NCI-H510A (cell line): ENCODE results near the gene UGT1A6.

Experiments
- DNase-seq: peaks from one replicate; lab custom pipeline; 2025; lab: John Stamatoyannopoulos, UW

UGT1A6 gene

DNA sequence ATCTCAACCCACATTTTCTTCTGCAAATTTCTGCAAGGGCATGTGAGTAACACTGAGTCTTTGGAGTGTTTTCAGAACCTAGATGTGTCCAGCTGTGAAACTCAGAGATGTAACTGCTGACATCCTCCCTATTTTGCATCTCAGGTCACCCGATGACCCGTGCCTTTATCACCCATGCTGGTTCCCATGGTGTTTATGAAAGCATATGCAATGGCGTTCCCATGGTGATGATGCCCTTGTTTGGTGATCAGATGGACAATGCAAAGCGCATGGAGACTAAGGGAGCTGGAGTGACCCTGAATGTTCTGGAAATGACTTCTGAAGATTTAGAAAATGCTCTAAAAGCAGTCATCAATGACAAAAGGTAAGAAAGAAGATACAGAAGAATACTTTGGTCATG, 75.4 kb downstream of the UGT1A6 start:
- no peak for DNase-seq

DNA sequence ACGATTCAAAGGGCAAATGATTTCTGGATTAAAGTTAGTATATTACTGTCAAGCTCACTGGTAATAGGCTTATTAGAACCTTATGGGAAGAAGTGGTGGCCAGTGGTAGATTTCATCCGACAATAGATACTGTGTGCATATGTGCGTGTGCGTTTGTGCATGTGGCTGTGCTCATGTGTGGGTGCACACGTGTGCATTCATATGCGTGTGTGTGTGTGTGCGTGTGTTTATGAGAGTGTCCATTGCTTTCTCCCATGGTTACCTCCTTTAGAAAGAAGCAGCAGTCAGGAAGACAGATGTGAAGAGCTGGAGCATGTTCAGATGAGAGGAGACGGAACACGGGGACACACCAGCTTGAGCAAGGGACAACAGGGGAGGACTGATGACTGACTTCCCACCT, 76.6 kb downstream of the UGT1A6 start:
- no peak for DNase-seq

DNA sequence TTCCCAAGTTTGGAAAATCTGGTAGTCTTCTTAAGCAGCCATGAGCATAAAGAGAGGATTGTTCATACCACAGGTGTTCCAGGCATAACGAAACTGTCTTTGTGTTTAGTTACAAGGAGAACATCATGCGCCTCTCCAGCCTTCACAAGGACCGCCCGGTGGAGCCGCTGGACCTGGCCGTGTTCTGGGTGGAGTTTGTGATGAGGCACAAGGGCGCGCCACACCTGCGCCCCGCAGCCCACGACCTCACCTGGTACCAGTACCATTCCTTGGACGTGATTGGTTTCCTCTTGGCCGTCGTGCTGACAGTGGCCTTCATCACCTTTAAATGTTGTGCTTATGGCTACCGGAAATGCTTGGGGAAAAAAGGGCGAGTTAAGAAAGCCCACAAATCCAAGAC, 79.5 kb downstream of the UGT1A6 start:
- DNase-seq = no peak

DNA sequence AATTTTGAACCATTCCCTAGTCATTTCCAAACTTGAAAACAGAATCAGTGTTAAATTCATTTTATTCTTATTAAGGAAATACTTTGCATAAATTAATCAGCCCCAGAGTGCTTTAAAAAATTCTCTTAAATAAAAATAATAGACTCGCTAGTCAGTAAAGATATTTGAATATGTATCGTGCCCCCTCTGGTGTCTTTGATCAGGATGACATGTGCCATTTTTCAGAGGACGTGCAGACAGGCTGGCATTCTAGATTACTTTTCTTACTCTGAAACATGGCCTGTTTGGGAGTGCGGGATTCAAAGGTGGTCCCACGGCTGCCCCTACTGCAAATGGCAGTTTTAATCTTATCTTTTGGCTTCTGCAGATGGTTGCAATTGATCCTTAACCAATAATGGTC, 79.9 kb downstream of the UGT1A6 start:
- no peak for DNase-seq

DNA sequence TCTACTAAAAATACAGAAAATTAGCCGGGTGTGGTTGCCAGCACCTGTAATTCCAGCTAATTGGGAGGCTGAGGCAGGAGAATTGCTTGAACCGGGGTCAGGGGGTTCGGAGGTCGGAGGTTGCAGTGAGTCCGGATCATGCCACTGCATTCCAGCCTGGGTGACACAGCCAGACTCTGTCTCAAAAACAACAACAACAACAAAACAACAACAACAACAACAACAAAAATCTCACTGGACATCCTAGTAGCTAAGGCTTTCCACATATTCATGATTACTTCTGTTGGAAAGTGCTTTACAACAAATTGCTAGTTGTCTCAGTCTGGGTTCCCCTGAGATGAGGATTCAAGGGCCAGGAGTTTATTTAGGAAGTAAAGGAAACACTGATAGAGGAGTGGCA, 81.2 kb downstream of the UGT1A6 start:
- no peak for DNase-seq

DNA sequence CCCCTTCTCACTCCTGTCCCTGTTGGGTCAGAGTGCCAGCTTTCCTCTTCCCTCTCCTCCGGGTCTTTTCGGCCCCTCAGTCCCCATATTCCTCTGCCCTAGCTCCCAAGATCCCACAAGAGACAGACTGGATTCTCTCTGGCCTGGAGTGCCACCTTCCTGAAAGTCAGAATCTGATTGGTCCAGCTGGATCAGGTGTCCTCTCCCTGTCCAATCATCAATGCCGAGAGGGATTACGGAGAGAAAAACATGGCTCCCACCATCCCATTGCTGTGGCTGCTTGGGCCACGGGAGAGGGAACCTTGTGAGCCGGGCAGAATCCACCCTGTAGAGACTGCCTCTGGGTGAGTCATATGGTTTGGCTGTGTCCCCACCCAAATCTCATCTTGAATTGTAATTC, 82.7 kb downstream of the UGT1A6 start:
- no peak for DNase-seq

DNA sequence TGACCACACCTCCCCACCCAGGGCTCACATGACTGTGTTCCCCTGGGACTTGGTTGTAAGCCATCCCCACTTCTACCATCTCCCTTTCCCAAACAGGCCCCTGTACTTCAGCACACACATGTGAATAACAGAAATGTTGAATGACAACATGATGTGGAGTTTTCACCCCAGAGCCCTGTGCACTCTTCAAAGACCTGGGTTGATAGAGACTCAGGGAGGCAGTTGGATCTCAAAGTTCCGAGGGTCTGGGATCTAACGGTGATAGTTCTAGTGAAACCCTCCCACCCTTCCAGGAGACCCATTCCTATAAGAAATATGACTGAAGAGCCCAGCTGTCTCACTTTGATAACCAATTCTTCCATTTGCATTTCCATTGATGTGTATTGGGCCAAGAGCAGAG, 85.3 kb downstream of the UGT1A6 start, which contains the start of gene MROH2A:
Gene MROH2A, plus strand, starts transcription at position 301 of the 400 bp plus-strand sequence. CDS start 1,029 bp downstream, outside the sequence.
- DNase-seq = no peak

DNA sequence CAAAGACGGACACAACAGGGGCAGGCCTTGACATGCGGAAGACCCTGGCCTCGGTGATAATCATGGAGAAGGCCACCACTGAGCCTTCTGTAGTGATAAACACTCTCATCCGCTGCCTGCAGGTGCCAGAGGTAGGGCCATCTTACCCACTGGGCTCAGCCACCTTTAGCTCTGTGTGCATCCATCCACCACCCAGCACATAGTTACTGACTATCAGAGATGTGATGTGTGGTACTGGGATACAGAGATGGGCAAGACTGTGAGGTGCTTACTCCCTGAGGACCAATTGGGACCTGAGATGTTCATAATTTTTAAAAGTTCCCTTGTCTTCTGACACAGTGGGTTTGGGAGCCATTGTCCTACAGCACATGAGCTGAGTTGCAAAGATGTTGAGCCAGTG, 87.0 kb downstream of the UGT1A6 start:
- no peak for DNase-seq

DNA sequence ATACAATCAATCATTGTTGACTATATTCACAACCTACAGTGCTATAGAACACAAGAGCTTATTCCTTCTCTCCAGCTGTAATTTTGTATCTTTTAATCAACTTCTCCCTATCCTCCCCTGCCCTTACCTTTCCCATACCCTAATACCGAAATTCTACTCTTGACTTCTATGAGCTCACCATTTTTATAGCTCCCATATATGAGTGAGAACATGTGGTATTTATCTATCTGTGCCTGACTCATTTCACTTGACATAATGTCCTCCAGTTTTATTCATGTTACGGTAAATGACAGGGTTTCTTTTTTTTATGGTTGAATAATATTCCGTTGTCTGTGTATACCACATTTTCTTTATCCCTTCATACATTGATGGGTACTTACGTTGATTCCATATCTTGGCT, 88.1 kb downstream of the UGT1A6 start:
- no peak for DNase-seq

DNA sequence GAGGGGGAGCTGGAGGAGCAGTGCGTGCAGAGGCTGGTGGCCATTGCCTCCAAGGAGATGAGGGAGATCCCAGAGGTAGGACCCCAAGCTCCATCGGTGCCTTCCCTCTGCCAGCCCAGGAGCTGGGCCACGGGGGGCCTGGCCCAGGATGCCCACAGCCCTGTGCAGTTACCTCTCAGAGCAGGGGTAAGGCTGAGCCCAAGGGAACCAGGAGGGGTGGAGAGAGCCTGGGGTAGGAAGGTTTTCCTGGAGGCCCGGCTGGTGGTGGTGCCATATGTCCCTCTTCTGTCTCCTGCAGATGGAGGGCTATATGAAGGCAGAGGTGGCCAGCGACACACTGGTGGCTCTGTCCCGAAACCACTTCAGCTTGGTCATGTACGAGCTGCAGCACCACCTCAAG, 96.9 kb downstream of the UGT1A6 start:
- DNase-seq = no peak

DNA sequence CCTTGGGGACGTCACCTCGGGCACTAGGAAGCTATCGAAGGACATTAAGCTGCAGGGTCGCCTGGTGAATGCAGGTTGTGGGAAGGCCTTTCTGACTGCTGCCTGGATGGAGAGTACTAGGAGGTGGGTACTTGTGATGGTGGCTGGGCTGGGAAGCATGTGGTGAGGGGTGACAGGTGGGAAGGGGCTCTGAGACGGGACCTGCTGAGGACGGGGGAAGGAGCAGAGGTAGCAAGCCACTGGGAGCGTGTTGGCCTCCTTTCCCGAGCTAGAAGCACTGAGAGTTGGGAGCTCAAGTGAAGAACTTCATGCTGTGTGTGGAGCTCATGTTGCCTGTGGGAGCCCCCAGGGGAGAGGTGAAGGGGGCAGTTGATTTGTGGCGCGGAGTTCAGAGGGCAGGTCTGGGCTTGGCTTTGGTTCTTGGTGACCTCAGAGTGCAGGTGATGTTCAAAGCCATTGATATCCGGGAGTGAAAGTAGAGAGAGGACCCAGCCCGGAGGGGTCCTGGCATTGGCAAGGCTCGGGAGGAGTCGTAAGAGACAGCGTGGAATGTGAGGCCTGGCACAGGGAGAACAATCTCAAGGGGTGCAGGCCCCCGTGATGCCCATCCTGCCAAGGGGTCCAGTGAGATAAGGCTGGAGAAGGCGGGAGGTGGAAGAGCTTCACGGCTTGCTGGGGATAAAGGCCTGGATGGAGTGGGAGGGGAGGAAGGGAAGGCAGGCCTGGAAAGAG, 98.6 kb downstream of the UGT1A6 start:
- DNase-seq = no peak

DNA sequence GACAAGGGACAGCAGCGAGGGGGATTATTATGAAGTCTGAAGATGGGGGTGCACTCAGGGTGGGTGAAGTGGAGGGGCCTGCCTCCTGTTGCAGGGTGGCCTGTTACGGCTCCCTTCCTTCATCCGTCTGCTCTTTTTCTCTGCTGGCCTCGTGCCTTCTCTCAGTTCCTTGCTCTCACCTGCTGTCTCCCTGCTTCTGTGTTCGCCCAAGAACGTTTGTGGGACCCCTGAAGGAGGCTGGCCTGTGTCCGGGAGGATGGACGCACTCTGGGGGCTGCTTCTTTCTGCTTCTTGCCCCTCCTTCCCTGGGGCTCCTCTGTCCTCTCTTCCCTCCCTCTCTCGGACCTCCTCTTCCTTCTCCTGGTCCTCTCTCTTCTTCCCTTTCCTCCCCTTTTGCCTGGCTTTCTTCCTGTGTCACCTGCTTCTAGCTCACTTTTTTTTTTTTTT, 99.2 kb downstream of the UGT1A6 start:
- DNase-seq = no peak

DNA sequence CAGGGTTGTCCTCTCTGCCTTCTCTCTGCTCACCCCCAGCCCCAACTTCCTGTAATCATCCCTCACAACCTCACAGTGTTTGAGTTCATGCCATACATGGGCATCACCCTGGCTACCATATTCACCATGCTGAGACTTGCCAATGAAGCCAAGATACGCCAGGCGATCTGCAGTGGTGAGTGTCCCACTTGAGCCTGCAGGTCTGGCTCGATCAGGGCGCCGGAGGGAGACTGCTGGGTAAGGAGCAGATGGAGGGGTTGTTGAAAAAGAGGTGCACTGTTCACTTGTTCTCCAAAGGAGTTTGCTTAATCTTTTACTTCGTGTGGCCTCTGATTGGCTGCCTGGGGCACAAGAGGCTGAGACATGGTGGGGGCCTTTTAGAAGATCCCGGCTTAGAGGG, 100.0 kb downstream of the UGT1A6 start:
- no peak for DNase-seq

DNA sequence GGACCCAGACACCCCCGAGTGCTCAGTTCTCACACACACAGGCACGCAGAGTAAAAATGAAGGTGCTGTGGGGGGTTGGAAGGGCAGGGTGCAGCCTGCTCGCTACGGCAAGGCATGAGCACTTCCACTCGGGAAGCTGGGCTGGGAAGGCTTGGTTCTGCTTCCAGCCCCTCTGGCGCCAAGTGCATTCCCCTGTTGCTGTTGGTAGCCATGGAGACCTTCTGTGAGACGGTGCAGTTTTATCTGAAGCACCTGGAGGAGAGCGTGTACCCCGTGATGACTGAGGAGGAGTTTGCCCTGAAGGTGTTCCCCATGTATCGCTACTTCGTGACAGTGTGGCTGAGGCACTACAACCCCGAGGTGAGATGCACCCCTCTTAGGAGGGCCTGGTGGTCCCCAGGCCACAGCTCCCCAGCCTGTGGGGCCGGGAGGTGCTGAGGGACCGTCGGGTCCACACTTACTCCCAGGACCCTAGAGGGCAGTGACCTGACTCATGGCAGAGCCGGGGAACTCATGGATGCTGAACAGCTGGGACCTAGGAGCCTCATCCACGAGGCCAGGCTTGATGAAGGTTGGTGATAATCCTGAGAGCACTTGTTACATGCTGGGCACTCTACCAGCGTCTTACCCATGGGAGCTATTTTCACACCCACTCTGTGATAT, 100.9 kb downstream of the UGT1A6 start:
- DNase-seq = no peak

DNA sequence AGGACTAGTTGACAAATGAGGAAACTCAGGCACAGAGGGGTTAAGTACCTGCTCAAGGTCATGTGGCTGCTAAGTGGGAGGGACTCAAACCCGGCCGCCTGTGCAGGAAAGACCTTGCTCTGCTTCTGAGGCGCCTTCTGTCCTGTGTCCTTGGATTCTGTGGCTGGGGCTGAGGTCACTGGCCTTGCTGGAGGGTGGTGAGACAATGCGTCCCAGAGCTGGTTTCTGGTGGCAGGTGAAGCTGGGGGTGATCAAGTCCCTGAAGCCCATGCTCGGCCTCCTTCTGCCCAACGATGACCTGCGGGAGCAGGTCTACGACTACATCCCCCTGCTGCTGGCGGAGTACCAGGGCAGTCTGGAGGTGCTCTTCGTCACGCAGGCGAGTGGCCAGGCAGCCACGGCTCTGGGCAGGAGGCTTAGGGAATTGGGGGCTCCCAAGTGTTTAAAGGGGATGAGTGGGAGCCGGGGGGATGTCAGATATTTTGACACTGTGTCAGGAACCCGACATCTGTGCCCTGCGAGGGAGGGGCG, 101.5 kb downstream of the UGT1A6 start:
- DNase-seq = no peak

DNA sequence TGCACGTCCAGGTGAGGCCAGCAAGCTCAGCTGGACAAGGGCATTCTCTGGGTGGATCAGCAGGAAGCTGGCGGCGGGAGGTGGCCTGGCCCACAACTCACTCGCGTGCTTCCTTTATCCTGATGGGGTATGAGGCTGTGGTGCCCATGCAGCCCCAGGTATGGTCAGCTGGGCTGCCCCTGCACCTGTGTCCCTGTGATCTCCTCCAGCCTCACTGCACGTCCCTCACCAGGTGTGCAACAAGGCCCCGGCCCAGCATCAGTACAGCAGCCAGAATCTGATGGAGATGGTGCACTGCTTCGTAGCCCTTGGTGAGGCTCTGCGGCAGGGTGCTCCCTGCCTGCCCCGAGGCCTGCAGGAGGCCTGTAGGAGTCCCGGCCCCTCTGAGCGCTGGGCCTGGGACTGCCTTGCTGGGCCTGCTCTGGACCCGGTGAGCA, 103.1 kb downstream of the UGT1A6 start:
- DNase-seq = no peak

DNA sequence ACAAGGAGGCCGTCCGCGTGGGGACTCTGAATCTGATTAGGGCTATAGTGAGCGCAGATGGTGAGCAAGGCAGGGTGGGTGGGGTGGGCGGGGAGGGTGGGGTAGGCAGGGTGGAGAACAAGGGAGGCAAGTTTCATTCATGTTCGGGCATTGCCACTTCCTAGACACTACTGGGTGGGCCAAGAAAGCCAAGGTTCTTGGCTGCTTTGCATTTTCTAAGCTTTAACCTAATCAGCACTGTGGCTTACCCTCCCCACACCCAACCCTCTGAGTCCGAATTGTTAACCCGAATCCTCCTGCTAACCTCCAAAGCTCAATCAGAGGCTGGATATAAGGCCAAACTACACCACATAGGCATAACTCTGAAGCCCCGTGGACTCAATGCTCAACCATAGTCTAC, 103.6 kb downstream of the UGT1A6 start:
- DNase-seq = no peak

DNA sequence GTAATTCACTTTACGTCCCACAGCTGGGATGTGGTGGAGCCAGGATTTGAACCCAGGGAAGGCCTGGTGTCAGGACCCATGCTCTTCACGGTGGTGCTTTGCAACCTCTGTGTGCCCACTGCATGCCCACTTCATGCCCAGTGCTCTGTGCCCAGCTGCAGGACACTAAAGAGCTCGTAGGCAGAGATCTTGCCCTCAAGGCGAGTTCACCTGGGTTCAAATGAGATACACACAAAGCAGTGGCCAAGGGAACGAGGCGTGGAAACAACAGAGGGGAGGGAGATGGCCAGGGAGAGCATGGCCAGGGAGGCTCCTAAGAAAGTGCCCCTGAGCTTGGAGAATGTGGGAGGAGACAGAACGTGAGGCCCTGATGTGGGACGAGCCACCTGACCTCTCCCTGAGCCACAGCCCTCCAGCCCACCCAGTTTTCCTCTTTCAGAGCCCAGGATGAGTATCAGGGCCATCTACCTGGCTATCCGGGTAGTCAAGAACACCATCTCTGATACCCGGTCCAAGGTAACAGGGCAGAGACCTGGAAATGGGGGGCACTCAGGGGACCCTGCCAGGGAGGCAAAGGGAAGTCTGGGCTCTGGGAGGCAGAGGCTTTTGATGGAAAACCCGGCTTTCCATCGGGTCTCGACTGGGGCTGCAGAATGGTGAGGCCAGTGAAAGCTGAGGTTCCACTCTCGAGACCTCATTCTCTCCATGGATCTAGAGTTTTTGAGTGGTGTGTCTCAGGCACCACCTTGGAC, 105.8 kb downstream of the UGT1A6 start:
- no peak for DNase-seq

DNA sequence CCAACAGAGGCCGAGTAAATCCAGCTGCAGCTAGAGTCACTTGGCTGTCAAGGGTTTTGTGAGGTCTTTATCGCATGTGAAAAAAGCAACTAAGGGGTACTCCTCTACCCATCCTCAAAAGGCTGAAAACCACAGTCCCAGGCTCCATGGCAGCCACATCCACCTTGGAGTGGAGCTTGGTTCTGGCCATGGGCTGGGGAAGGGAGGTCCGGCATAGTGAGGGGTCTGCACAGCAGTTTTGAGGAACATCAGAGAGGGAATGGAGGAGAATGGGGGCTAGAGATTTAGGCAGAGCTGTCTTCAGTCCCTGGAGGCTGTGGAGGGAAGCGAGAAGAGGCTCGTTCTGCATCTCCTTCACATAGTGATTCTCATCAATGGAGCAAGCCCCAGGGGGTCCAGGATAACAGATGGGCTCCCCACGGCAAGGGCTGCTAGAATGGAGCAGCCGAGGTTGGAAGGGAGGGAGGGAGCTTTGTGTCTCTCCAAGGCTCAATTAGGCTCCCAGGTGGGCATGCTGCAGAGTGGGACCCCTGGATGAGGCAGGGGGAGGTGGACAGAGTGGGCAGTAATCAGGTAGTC, 106.5 kb downstream of the UGT1A6 start:
- DNase-seq = no peak

DNA sequence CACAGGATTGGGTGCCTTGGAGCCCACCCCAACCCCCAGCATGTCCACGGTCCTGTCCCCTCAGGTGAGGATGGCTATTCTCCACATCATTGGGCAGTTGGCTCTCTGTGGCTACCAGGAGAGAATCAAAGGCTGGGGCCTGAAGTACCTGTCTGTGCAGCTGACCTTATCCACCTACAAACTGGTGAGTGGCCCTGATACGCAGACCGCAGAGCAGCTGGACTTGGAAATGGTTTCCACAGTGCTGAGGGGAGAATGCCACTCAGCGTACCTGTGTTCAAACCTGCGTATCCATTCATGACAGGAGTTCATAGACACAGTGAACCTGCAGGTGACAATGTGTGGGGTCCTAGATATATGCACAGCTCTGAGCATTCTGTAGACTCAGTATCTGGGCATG, 107.0 kb downstream of the UGT1A6 start:
- no peak for DNase-seq

DNA sequence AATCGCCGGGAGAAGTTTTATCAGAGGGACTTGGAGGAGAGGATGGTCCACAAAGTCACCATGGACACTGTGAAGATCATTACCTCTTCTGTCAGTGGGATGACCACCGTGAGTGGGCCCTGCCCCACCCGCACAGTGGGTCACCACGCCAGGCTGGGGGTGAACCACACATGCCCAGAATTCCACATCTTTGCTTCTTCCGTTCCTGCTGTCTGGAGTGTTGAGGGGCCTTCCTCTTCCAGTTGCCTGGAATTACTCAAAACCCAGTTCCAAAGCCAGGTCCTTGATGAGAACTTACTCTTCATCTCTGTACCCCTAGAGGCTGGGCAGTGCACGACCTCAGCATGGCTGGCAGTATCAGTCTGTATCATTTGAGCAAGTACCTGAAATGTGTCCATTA, 107.5 kb downstream of the UGT1A6 start:
- no peak for DNase-seq

DNA sequence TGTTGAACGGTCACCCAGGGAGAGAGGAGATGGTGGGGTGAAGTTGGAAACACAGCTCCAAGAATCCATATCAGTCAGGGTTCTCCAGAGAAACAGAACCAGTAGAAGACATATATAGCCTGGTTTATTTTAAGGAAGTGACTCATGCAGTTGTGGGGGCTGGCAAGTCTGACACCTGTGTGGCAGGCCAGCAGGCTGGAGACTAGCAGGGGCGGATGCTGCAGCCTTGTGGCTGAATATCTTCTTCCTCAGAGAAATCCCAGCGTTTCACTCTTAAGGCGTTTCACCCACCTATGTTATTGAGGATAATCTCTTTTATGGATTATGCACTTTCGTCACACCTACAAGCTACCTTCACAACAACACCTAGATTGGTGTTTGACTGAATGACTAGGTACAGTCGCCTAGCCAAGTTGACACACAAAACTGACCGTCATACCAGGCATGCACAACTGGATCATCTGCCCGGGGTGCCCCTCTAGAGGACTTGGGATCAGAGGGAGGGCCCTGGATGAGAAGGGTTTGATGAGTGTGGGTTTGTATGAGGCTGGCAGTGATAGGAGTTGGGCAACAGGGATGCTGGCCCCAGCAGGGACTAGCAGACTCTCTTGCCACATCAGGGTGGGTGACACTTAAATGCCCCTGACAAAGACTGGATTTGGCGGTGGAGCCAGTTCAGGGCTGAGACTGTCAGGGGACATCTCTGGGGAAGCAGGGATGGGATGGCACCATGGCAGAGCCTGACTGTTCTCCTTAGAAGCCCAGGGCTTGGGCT, 108.9 kb downstream of the UGT1A6 start:
- no peak for DNase-seq
